GM12878 (cell line): ENCODE measurements around the gene ITPR2. TPM values are rescaled to one million over a fixed set of nuclear protein-coding genes. Genes with fewer than 3 reads are reported as not detected.

Experiments used
- ATF7 ChIP-seq: fragments of 450-650 bp; IDR thresholded peaks from 2 replicates; pipeline ENCODE4 v1.6.1; 2016; ENCODE audit warnings: low read depth, mild to moderate bottlenecking
- BCL11A ChIP-seq: IDR thresholded peaks from 2 replicates; pipeline ENCODE4 v1.6.1; 2011; ENCODE audit warnings: low read depth, low read length
- DPF2 ChIP-seq: fragments of 450-650 bp; IDR thresholded peaks from 2 replicates; pipeline ENCODE4 v1.6.1; 2017; ENCODE audit warnings: mild to moderate bottlenecking
- NBN ChIP-seq: fragments of 450-650 bp; IDR thresholded peaks from 2 replicates; pipeline ENCODE4 v1.6.1; 2016
- NFYB ChIP-seq: IDR thresholded peaks from 2 replicates; pipeline ENCODE4 v1.6.1; 2011; ENCODE audit warnings: low read depth, mild to moderate bottlenecking, low read length, improper control_type of control experiment, moderate library complexity; ENCODE audit not compliant: insufficient read depth
- POLR2AphosphoS5 ChIP-seq: IDR thresholded peaks from 2 replicates; pipeline ENCODE4 v1.6.1; 2011; ENCODE audit warnings: mild to moderate bottlenecking, low read length, inconsistent platforms
- TARDBP ChIP-seq: IDR thresholded peaks from 2 replicates; pipeline ENCODE4 v1.6.1; 2016; ENCODE audit warnings: borderline replicate concordance
- TCF3 ChIP-seq: IDR thresholded peaks from 2 replicates; pipeline ENCODE4 v1.6.1; 2012; ENCODE audit warnings: low read depth, mild to moderate bottlenecking, low read length, borderline replicate concordance; ENCODE audit not compliant: insufficient read depth
- TCF7 ChIP-seq: IDR thresholded peaks from 2 replicates; pipeline ENCODE4 v1.6.1; 2014; ENCODE audit warnings: antibody characterized with exemption, borderline replicate concordance
- ZBED1 ChIP-seq: IDR thresholded peaks from 2 replicates; pipeline ENCODE4 v1.6.1; 2016; ENCODE audit warnings: borderline replicate concordance
- polyA plus RNA-seq, 11 experiments: library from polyadenylated mRNA; depleted of rRNA in 4 of 11; unstranded in 6 of 11; stranded (reverse) in 5 of 11; fragments of >200 nt; fragmentation: Nextera tagmentation in 4 of 11; fragmentation: Illumina TruSeq in 1 of 11; extraction: Ambion mirVana in 4 of 11; extraction: Trizol in 1 of 11; gene quantifications; 1 replicate in 1 of 11; 2 replicates in 10 of 11; pipeline versions ENCODE4 v1.2.1 to v1.2.3, GENCODE V29; 2011 to 2016; ENCODE audit warnings: inconsistent platforms in 2 of 11, missing spikeins in 2 of 11, low read depth in 1 of 11
- total RNA-seq, 4 experiments: library from RNA; depleted of rRNA in 3 of 4; stranded (reverse); fragments of >200 nt in 3 of 4; fragmentation: Illumina TruSeq in 1 of 4; extraction: Trizol in 1 of 4; gene quantifications; 2 replicates each; pipeline versions ENCODE4 v1.2.1 to v1.2.3, GENCODE V29; 2013 to 2021
- TF ChIP-seq, protein P1 (sequence below): fragments of 450-650 bp; IDR thresholded peaks from 2 replicates; pipeline ENCODE4 v1.6.1; 2017; ENCODE audit warnings: mild to moderate bottlenecking
- TF ChIP-seq, protein P2 (sequence below): fragments of 450-650 bp; IDR thresholded peaks from 2 replicates; pipeline ENCODE4 v1.6.1; 2017; ENCODE audit warnings: mild to moderate bottlenecking, low read depth, inconsistent platforms; ENCODE audit not compliant: poor library complexity, severe bottlenecking
- TF ChIP-seq, protein P3 (sequence below): fragments of 150-350 bp; IDR thresholded peaks from 2 replicates; pipeline ENCODE4 v1.6.1; 2016; ENCODE audit warnings: low read depth, low read length
- TF ChIP-seq, protein P4 (sequence below): fragments of 450-650 bp; IDR thresholded peaks from 2 replicates; pipeline ENCODE4 v1.6.1; 2014; ENCODE audit warnings: mild to moderate bottlenecking
- TF ChIP-seq, protein P5 (sequence below): fragments of 450-650 bp; IDR thresholded peaks from 2 replicates; pipeline ENCODE4 v1.6.1; 2018; ENCODE audit warnings: mild to moderate bottlenecking, low read depth, moderate library complexity; ENCODE audit not compliant: partially characterized antibody
- TF ChIP-seq, protein P6 (sequence below): fragments of 150-350 bp; IDR thresholded peaks from 2 replicates; pipeline ENCODE4 v1.6.1; 2014; ENCODE audit warnings: mild to moderate bottlenecking, low read depth, low read length

The ITPR2 gene
- total and polyA plus RNA-seq, 10 of the 15 experiments (the other 5 are each of a cell fraction or from before 2014, with no cell fraction given), result 7.5 to 76.2 (median 47.1) TPM

DNA sequence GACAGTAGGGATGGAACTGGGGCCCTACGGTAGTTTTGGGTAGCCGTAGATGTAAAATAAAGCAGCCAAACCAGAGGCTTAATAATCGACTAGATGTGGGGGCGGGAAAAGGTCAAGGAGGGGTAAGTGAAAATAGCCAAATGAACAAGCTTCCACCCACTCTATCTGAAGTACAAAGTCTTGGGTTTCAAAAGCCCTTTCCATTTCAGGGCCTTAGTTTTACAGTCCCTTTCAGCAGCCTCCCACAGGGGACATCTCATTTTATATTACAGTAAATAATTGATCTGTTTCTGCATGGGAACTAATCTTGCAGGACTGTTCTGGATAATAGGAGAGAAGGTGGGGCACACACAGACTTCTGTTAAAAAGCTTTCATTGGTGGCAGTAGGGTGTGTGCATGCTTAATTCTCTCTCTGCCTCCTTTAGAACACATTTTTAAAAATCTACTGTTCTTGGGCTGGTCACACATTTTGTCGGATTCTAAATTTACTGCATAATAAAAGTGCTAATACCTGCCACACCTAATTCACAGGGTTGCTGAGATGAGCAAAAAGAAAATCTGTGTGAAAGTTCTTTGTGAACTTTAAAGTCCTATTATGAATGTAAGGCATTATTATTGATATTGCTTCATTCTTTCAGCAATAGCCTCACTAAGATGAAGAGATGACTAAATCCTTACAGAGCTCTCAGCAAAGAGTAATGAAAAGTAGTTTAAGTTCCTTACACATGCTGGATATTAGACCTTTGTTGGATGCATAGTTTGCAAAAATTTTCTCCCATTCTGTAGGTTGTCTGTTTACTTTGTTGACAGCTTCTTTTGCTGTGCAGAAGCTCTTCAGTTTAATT lies 104.6 kb downstream of the ITPR2 start (continued):
- TF ChIP-seq, protein P1, sequence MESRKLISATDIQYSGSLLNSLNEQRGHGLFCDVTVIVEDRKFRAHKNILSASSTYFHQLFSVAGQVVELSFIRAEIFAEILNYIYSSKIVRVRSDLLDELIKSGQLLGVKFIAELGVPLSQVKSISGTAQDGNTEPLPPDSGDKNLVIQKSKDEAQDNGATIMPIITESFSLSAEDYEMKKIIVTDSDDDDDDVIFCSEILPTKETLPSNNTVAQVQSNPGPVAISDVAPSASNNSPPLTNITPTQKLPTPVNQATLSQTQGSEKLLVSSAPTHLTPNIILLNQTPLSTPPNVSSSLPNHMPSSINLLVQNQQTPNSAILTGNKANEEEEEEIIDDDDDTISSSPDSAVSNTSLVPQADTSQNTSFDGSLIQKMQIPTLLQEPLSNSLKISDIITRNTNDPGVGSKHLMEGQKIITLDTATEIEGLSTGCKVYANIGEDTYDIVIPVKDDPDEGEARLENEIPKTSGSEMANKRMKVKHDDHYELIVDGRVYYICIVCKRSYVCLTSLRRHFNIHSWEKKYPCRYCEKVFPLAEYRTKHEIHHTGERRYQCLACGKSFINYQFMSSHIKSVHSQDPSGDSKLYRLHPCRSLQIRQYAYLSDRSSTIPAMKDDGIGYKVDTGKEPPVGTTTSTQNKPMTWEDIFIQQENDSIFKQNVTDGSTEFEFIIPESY, result no peak
- TF ChIP-seq POLR2AphosphoS5, result no peak
- TF ChIP-seq, protein P2, sequence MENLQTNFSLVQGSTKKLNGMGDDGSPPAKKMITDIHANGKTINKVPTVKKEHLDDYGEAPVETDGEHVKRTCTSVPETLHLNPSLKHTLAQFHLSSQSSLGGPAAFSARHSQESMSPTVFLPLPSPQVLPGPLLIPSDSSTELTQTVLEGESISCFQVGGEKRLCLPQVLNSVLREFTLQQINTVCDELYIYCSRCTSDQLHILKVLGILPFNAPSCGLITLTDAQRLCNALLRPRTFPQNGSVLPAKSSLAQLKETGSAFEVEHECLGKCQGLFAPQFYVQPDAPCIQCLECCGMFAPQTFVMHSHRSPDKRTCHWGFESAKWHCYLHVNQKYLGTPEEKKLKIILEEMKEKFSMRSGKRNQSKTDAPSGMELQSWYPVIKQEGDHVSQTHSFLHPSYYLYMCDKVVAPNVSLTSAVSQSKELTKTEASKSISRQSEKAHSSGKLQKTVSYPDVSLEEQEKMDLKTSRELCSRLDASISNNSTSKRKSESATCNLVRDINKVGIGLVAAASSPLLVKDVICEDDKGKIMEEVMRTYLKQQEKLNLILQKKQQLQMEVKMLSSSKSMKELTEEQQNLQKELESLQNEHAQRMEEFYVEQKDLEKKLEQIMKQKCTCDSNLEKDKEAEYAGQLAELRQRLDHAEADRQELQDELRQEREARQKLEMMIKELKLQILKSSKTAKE, result peak; percentile 92
- TF ChIP-seq, protein P3, sequence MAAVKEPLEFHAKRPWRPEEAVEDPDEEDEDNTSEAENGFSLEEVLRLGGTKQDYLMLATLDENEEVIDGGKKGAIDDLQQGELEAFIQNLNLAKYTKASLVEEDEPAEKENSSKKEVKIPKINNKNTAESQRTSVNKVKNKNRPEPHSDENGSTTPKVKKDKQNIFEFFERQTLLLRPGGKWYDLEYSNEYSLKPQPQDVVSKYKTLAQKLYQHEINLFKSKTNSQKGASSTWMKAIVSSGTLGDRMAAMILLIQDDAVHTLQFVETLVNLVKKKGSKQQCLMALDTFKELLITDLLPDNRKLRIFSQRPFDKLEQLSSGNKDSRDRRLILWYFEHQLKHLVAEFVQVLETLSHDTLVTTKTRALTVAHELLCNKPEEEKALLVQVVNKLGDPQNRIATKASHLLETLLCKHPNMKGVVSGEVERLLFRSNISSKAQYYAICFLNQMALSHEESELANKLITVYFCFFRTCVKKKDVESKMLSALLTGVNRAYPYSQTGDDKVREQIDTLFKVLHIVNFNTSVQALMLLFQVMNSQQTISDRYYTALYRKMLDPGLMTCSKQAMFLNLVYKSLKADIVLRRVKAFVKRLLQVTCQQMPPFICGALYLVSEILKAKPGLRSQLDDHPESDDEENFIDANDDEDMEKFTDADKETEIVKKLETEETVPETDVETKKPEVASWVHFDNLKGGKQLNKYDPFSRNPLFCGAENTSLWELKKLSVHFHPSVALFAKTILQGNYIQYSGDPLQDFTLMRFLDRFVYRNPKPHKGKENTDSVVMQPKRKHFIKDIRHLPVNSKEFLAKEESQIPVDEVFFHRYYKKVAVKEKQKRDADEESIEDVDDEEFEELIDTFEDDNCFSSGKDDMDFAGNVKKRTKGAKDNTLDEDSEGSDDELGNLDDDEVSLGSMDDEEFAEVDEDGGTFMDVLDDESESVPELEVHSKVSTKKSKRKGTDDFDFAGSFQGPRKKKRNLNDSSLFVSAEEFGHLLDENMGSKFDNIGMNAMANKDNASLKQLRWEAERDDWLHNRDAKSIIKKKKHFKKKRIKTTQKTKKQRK, result no peak
- TF ChIP-seq TARDBP, result no peak; the same call in 1 of the 2 replicates
- TF ChIP-seq, protein P4, sequence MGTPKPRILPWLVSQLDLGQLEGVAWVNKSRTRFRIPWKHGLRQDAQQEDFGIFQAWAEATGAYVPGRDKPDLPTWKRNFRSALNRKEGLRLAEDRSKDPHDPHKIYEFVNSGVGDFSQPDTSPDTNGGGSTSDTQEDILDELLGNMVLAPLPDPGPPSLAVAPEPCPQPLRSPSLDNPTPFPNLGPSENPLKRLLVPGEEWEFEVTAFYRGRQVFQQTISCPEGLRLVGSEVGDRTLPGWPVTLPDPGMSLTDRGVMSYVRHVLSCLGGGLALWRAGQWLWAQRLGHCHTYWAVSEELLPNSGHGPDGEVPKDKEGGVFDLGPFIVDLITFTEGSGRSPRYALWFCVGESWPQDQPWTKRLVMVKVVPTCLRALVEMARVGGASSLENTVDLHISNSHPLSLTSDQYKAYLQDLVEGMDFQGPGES, result no peak
- peak; percentile 51; the same call in 1 of the 2 replicates for TF ChIP-seq ZBED1
- TF ChIP-seq TCF3, result no peak
- peak; percentile 72 for TF ChIP-seq ATF7
- TF ChIP-seq, protein P5, sequence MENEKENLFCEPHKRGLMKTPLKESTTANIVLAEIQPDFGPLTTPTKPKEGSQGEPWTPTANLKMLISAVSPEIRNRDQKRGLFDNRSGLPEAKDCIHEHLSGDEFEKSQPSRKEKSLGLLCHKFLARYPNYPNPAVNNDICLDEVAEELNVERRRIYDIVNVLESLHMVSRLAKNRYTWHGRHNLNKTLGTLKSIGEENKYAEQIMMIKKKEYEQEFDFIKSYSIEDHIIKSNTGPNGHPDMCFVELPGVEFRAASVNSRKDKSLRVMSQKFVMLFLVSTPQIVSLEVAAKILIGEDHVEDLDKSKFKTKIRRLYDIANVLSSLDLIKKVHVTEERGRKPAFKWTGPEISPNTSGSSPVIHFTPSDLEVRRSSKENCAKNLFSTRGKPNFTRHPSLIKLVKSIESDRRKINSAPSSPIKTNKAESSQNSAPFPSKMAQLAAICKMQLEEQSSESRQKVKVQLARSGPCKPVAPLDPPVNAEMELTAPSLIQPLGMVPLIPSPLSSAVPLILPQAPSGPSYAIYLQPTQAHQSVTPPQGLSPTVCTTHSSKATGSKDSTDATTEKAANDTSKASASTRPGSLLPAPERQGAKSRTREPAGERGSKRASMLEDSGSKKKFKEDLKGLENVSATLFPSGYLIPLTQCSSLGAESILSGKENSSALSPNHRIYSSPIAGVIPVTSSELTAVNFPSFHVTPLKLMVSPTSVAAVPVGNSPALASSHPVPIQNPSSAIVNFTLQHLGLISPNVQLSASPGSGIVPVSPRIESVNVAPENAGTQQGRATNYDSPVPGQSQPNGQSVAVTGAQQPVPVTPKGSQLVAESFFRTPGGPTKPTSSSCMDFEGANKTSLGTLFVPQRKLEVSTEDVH, result peak; percentile 42
- TF ChIP-seq, protein P6, sequence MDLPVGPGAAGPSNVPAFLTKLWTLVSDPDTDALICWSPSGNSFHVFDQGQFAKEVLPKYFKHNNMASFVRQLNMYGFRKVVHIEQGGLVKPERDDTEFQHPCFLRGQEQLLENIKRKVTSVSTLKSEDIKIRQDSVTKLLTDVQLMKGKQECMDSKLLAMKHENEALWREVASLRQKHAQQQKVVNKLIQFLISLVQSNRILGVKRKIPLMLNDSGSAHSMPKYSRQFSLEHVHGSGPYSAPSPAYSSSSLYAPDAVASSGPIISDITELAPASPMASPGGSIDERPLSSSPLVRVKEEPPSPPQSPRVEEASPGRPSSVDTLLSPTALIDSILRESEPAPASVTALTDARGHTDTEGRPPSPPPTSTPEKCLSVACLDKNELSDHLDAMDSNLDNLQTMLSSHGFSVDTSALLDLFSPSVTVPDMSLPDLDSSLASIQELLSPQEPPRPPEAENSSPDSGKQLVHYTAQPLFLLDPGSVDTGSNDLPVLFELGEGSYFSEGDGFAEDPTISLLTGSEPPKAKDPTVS, result no peak
- TF ChIP-seq NFYB, result no peak
- TF ChIP-seq BCL11A, result peak; percentile 97
- TF ChIP-seq TCF7, result peak; percentile 71; the same call in 1 of the 2 replicates
- TF ChIP-seq NBN, result peak; percentile 69; the same call in 1 of the 2 replicates
- TF ChIP-seq DPF2, result peak; percentile 74
